GM12872 (cell line): ENCODE results near the gene PRKD1.

Experiments used
- TF ChIP-seq, protein P1 (sequence below): IDR thresholded peaks from 3 replicates; pipeline ENCODE4 v1.5.1; 2011; ENCODE audit warnings: low read depth, mild to moderate bottlenecking, low read length, moderate library complexity; ENCODE audit not compliant: insufficient read depth

The PRKD1 gene

DNA sequence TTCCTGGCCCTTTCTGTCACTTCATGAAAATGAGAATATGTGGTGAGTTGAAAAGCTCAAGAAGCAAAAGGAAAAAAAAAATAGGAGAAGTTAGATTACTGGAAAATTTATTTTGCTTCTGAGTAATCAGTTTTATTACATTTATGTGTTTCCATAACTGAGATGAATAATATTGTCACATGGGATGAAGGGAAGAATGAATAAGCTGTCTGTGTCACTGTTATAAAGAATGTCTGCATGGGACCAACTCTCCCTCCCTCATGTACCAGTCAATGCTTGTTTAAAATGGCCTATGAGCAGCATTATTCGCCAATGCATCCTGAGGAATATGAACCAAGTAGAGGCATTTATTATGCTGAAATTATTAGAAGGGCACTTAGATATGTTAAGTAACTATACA, 246.3 kb downstream of the PRKD1 start:
- TF ChIP-seq, protein P1, sequence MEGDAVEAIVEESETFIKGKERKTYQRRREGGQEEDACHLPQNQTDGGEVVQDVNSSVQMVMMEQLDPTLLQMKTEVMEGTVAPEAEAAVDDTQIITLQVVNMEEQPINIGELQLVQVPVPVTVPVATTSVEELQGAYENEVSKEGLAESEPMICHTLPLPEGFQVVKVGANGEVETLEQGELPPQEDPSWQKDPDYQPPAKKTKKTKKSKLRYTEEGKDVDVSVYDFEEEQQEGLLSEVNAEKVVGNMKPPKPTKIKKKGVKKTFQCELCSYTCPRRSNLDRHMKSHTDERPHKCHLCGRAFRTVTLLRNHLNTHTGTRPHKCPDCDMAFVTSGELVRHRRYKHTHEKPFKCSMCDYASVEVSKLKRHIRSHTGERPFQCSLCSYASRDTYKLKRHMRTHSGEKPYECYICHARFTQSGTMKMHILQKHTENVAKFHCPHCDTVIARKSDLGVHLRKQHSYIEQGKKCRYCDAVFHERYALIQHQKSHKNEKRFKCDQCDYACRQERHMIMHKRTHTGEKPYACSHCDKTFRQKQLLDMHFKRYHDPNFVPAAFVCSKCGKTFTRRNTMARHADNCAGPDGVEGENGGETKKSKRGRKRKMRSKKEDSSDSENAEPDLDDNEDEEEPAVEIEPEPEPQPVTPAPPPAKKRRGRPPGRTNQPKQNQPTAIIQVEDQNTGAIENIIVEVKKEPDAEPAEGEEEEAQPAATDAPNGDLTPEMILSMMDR, result no peak

- TF ChIP-seq, protein P1, result no peak
Measured at GRCh38 chr14:29674566-29675285, 252.9 kb downstream of the PRKD1 start.

GRCh38 chr14:29672831-29673230, 254.8 kb downstream of the PRKD1 start:
- TF ChIP-seq, protein P1, result no peak

DNA sequence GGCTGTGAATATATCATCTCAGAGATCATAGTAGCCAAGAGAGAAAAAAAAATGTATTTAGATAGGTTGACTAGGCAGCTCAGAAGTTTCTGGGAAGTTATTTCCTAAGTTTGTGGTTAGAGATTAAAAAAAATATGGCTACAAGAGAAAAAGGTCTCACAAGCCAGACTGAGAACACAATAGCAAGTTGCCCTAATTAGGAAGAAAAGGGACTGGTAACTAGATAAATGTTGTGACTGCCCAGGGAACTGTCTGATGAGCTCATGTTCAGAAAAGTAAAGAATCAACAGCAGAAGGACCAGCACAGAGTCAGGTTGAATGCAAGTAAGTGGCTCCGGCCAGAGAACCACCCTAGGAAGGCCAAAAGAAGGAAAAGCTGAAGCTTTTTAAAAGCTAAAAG, 256.6 kb downstream of the PRKD1 start:
- TF ChIP-seq, protein P1, result no peak

GRCh38 chr14:29668201-29668600, 259.4 kb downstream of the PRKD1 start:
- TF ChIP-seq, protein P1, result no peak

- TF ChIP-seq, protein P1, result no peak
Measured at GRCh38 chr14:29664515-29664914, 263.1 kb downstream of the PRKD1 start.

DNA sequence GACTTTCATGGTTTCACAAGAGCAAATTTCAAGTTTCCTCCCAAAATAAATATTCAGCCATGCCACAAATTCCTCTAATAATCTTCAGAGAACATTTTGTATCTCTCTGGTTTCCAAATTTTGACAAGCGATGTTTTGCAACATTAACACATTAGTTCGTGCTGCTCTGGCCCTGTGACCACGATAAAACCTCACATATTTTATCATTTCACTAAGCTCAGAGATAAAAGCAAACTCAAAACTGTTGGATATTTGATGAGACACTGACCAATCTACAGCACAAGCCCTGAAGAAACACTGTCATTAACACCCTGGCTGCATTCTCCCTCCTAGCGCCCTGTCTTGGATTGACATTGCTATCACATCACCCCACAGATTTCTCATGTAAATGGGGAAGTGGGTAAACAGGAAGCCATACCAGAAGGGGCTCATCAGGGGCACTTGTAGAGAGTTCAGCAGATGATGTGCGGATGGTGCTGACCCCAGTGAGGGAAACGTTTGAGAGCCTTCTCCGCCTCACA, 264.3 kb downstream of the PRKD1 start:
- TF ChIP-seq, protein P1, result no peak
